ENCODE data around the gene ZNF341.

ZNF341 gene

GRCh38 chr20:33730946-33731692 lies 677 bp upstream of the ZNF341 start:
- no peak for DNase-seq (ENCODE audit: low spot score)

GRCh38 chr20:33732166-33732970 lies 572 bp downstream of the ZNF341 start:
- peak; percentile 91 for DNase-seq (ENCODE audit: low spot score)

- DNase-seq (ENCODE audit: low spot score): peak; percentile 61
These were observed 2.1 kb downstream of the ZNF341 start for GRCh38 chr20:33733654-33734576.

- no peak for DNase-seq (ENCODE audit: low spot score)
These were observed 5.2 kb downstream of the ZNF341 start for GRCh38 chr20:33736962-33737361.

- no peak for DNase-seq (ENCODE audit: low spot score)
These were observed 7.7 kb downstream of the ZNF341 start for GRCh38 chr20:33739493-33739892.

GRCh38 chr20:33740189-33740588 lies 8.4 kb downstream of the ZNF341 start:
- no peak for DNase-seq (ENCODE audit: low spot score)

GRCh38 chr20:33744181-33744580 lies 12.4 kb downstream of the ZNF341 start:
- DNase-seq (ENCODE audit: low spot score): no peak

GRCh38 chr20:33744773-33745385 lies 13.1 kb downstream of the ZNF341 start:
- no peak for DNase-seq (ENCODE audit: low spot score)

- DNase-seq (ENCODE audit: low spot score): no peak
These were observed 14.7 kb downstream of the ZNF341 start for GRCh38 chr20:33746325-33746998.

GRCh38 chr20:33751775-33752174 lies 20.0 kb downstream of the ZNF341 start:
- no peak for DNase-seq (ENCODE audit: low spot score)

GRCh38 chr20:33753143-33753542 lies 21.3 kb downstream of the ZNF341 start:
- DNase-seq (ENCODE audit: low spot score): no peak

GRCh38 chr20:33753763-33754162 lies 22.0 kb downstream of the ZNF341 start:
- DNase-seq (ENCODE audit: low spot score): no peak

- peak; percentile 50 for DNase-seq (ENCODE audit: low spot score)
These were observed 24.2 kb downstream of the ZNF341 start for GRCh38 chr20:33755936-33756490.

GRCh38 chr20:33757046-33757445 lies 25.2 kb downstream of the ZNF341 start:
- DNase-seq (ENCODE audit: low spot score): no peak

- no peak for DNase-seq (ENCODE audit: low spot score)
These were observed 25.7 kb downstream of the ZNF341 start for GRCh38 chr20:33757458-33757857.

GRCh38 chr20:33761698-33762250 lies 30.0 kb downstream of the ZNF341 start:
- DNase-seq (ENCODE audit: low spot score): no peak

- DNase-seq (ENCODE audit: low spot score): no peak
These were observed 33.3 kb downstream of the ZNF341 start for GRCh38 chr20:33765099-33765498.

- no peak for DNase-seq (ENCODE audit: low spot score)
These were observed 33.8 kb downstream of the ZNF341 start for GRCh38 chr20:33765592-33765991.

- DNase-seq (ENCODE audit: low spot score): no peak
These were observed 34.9 kb downstream of the ZNF341 start for GRCh38 chr20:33766686-33767085.

- no peak for DNase-seq (ENCODE audit: low spot score)
These were observed 36.0 kb downstream of the ZNF341 start for GRCh38 chr20:33767777-33768138.

GRCh38 chr20:33769043-33769442 lies 37.2 kb downstream of the ZNF341 start:
- DNase-seq (ENCODE audit: low spot score): no peak

All from NAMALWA (cell line).